AG09319 (cell line): ENCODE measurements around the gene RUNX3.

Experiments
- DNase-seq: peaks from one replicate; pipeline ENCODE4 v3.0.0-alpha.2; 2010; ENCODE audit warnings: low read depth; ENCODE audit errors: extremely low read depth
- CTCF ChIP-seq: IDR thresholded peaks from 2 replicates; pipeline ENCODE4 v1.5.1; 2011; ENCODE audit warnings: low read depth, mild to moderate bottlenecking, inconsistent platforms, low read length, moderate library complexity

The RUNX3 gene

GRCh38 chr1:24859063-24860010 lies 70.7 kb downstream of the RUNX3 start:
- TF ChIP-seq CTCF = no peak

GRCh38 chr1:24858277-24858676 lies 71.8 kb downstream of the RUNX3 start:
- DNase-seq = no peak
- no peak for TF ChIP-seq CTCF

More at GRCh38 chr1:24859063-24860010, 70.7 kb downstream of the RUNX3 start:
- DNase-seq = no peak

DNA sequence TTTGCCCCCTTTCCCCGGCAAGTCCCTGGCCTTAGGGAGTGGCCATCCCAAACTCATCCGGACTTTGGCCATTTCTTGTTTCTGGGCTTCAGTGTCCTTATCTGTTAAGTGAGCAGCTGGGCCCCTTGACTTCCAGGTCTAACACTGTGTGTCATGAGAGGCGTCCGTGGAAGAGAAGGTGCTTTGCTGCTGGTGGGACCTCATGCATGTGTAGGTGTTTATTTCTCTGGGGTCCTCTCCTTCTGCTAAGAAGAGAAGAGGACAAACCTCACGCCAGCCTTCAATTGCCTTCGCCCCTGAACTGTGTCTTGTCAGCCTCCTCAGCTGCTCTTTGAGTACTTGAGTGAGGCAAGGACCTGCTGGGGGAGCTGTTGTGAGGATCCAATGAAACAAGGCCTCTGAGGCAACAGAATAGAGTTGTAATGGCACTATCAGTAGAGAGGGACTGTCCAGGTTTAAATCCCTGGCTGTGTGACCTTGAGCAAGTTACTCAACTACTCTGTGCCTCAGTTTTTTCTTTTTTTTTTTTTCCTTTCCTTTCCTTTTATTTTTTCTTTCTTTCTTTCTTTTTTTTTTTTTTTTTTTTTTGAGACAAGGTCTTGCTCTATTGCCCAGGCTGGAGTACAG lies 72.5 kb downstream of the RUNX3 start:
- TF ChIP-seq CTCF = no peak
- no peak for DNase-seq

GRCh38 chr1:24856787-24857506 lies 73.1 kb downstream of the RUNX3 start:
- no peak for DNase-seq

GRCh38 chr1:24855474-24855873 lies 74.6 kb downstream of the RUNX3 start:
- TF ChIP-seq CTCF = no peak

More at GRCh38 chr1:24856787-24857506, 73.1 kb downstream of the RUNX3 start:
- TF ChIP-seq CTCF = no peak

DNA sequence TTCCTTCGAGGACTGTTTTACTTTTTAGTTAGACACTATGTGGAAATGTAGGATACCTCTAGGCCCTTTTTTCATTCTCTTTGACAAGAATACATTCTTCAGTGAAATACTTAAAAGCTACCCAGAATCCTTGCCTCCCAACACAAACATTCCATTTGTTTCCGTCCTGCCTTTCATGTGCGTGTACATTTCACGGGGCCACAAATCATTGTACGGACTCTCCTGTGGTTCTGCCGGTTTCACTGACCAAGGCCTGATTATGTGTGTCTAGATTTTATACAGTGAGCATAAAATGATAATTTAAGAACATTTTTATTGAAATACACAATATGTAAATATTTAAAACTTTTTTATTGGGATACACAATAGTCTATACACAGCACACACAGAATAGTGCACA lies 76.4 kb downstream of the RUNX3 start:
- no peak for DNase-seq
- no peak for TF ChIP-seq CTCF

More at GRCh38 chr1:24855474-24855873, 74.6 kb downstream of the RUNX3 start:
- no peak for DNase-seq
